Epithelial cell of proximal tubule (primary cell): ENCODE measurements around the gene FTO. TPM values are rescaled to one million over a fixed set of nuclear protein-coding genes. Genes with fewer than 3 reads are reported as not detected.

Source experiments
- DNase-seq: peaks from one replicate; pipeline ENCODE4 v3.0.0-alpha.2; 2011; ENCODE audit warnings: low read depth
- H3K4me3 ChIP-seq: 2 replicates; pipeline ENCODE4 v1.5.1; 2011; ENCODE audit warnings: low read depth, mild to moderate bottlenecking, low read length
- CTCF ChIP-seq: conservative IDR thresholded peaks from 2 replicates; pipeline ENCODE4 v1.5.1; 2012; ENCODE audit warnings: low read depth, mild to moderate bottlenecking, low read length
- total RNA-seq: library from RNA; depleted of rRNA; stranded (reverse); fragments of >200 nt; gene quantifications from 2 replicates; pipeline ENCODE4 v1.2.3, GENCODE V29; 2015

Gene FTO
- total RNA-seq, 1 donor from 2014 or later, result 62.7 TPM

DNA sequence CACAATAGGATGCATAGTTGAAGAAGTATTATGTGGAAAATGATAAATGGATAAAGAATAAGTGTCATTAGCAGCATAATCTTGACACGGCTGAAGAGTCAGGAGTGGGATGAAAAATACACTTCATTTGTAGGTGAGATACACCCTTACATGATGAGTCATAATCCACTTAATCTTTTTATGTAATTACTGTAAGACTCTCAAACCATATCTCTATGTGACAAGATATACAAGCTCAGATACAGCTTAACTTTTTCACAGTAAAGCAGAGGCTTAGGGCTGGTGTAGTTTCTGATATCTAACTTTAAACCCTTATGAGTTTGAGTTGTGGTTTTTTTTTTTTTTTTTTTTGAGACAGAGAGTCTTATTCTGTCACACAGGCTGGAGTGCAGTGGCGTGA is 101.2 kb downstream of the FTO start:
- no peak for TF ChIP-seq CTCF
- H3K4me3 ChIP-seq, result no peak overlapping the region
- DNase-seq, result no peak

- no peak for DNase-seq
- no peak for TF ChIP-seq CTCF
- H3K4me3 ChIP-seq, result no peak overlapping the region
Observed at GRCh38 chr16:53805752-53806151, 101.8 kb downstream of the FTO start.

DNA sequence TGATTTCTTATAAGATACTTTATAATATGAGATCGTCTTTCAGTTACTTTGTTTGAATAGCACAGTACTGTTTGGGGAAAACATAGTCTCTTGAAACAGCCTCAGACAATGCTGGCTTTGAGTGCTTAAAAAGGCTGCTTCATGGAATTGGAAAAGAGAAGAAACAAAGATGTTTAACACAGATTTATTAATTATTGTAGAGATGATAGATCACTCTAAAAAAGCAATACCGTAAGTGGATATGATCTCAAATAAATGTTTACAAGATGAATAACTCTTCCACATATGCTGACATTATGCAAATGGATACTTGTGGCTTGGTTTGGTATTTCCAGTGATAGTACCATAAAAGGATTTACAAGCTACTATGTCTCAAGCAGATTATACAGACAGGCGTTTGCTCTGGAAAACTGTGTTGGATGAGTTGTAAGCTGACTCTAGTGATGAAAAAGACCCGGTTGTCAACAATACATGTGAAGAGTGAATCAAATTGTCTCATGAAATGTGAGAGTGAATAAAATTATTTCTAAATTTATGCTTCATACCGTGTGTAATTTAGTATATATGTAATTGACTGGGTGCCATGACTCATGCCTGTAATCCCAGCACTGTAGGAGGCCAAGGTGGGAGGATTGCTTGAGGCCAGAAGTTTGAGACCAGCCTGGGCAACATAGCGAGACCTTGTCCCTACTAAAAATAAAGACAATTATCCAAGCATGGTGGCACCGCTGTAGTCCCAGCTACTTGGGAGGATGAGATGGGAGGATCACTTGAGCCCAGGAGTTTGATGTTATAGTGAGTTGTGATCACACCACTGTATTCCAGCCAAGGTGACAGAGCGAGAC is 105.4 kb downstream of the FTO start:
- TF ChIP-seq CTCF, result no peak
- no peak overlapping the region for H3K4me3 ChIP-seq
- no peak for DNase-seq

DNA sequence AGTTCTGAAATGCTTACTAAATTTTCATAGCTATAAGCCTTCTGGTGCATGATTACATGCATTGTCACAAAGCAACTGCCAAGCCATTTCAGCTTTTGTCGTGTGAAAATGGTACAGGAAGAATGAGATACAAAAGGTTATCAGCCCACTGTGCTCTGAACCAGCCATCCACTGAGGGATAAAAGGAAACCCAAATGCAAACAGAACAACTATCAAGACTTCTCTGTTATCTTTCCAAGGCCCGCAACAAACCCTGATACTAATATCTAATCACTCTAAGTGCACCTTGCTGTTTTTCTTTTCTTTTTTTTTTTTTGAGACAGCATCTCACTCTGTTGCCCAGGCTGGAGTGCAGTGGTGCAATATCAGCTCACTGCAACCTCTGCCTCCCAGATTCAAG is 109.0 kb downstream of the FTO start:
- no peak overlapping the region for H3K4me3 ChIP-seq
- no peak for DNase-seq
- no peak for TF ChIP-seq CTCF

DNA sequence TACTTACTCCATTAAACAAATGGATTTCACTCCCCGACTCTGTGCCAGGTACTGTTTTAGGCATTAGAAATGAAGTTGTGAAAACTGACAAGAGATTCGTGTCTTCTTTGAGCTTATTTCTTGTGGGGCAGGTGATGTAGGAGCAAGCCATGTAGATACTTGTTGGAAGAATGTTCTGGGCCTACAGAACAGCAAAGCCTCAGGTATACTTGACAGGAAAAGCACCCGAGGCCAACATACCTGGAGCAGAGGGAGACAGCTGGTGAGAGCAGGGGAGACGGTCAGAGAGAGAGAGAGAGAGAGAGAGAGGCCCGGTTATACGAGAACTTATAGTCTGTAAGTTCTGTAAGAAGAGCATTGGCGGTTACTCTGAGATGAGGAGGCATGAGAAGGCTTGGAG is 110.8 kb downstream of the FTO start:
- no peak overlapping the region for H3K4me3 ChIP-seq
- no peak for TF ChIP-seq CTCF
- no peak for DNase-seq

DNA sequence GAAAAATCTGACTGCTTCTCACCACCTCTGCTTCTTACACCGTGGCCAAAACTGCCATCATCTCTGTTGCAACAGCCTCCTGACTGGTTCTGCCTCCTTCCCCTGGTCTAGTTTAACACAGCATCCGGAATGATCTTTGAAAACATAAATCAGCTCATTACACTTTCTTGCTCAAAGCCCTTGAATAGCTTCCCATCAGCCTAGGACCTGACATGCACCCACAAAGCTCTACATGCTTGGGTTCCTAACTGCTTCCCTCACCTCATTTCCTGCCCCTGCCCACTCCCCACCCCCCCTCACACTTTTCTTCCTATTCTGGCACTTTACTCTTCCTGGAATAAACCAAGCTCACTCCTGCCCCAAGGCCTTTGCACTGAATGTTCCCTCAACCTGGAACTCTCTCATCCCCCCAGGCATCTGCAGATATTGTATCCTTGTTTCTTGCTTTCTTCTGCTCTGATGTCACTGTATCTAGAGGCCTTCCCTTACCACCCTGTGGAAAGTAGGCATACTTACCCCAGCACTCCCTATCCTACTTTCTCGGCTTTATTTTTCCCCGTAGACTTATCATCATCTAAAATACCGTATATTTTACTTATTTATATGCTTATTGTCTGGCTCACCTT is 112.4 kb downstream of the FTO start:
- DNase-seq, result no peak
- no peak overlapping the region for H3K4me3 ChIP-seq
- TF ChIP-seq CTCF, result no peak
